Left ventricle myocardium inferior (tissue), 1 donor: Measurements from ENCODE around the gene RPS6KA2. TPM values are rescaled to one million over a fixed set of nuclear protein-coding genes. Genes with fewer than 3 reads are reported as not detected.

Source experiments
- DNase-seq: peaks from one replicate; pipeline ENCODE4 v3.0.0-alpha.2; 2020
- H3K27ac ChIP-seq: fragments of 200-600 bp; replicated peaks from 2 replicates; pipeline ENCODE4 v1.8.0; 2021
- H3K27me3 ChIP-seq: fragments of 200-600 bp; 2 replicates; pipeline ENCODE4 v1.8.0; 2021; ENCODE audit warnings: low read depth
- H3K36me3 ChIP-seq: fragments of 200-600 bp; 2 replicates; pipeline ENCODE4 v1.8.0; 2021
- H3K4me1 ChIP-seq: fragments of 200-600 bp; 2 replicates; pipeline ENCODE4 v1.8.0; 2021
- H3K4me3 ChIP-seq: fragments of 200-600 bp; 2 replicates; pipeline ENCODE4 v1.8.0; 2021; ENCODE audit warnings: mild to moderate bottlenecking, moderate library complexity
- H3K9me3 ChIP-seq: fragments of 200-600 bp; replicated peaks from 2 replicates; pipeline ENCODE4 v1.8.0; 2021
- CTCF ChIP-seq: fragments of 200-600 bp; IDR thresholded peaks from 2 replicates; pipeline ENCODE4 v1.8.0; 2021; ENCODE audit warnings: antibody characterized with exemption, mild to moderate bottlenecking, borderline replicate concordance
- intact Hi-C: fragments of 100-400 bp; cut with micrococcal nuclease; formaldehyde crosslinking; loops from one replicate; pipeline ENCODE4 v1.11.0; 2022
- total RNA-seq: library from RNA; stranded (reverse); fragmentation: NEBNext Ultra II Directional; extraction: Animal tissue kit (Norgen Biotek cat#: 25700); gene quantifications from one replicate; pipeline ENCODE4 v1.2.1, GENCODE V29; 2021
- donor health status: DM: no; HTN: yes; CAD: no; lungs with severe emphysema.

The RPS6KA2 gene
- total RNA-seq, 1 donor from 2014 or later = 77.2 TPM

GRCh38 chr6:166412156-166412910 is 214.7 kb downstream of the RPS6KA2 start:
- no peak for TF ChIP-seq CTCF
- H3K27ac ChIP-seq = no peak overlapping the region
- no peak overlapping the region for H3K4me3 ChIP-seq
- no peaks in the 10 kb centered on the region for H3K27me3 ChIP-seq
- peaks cover 63% of the 10 kb centered on the region for H3K36me3 ChIP-seq
- intact Hi-C loops = no loop called here
- H3K9me3 ChIP-seq = no peaks in the 10 kb centered on the region
- H3K4me1 ChIP-seq = no peaks in the 10 kb centered on the region
- no peak for DNase-seq

GRCh38 chr6:166411721-166412151 is 215.3 kb downstream of the RPS6KA2 start:
- Histone ChIP-seq H3K4me1 (no peaks in the 10 kb centered on the region), H3K27ac (no peak overlapping the region), H3K4me3 (no peak overlapping the region), H3K27me3 (no peaks in the 10 kb centered on the region), H3K36me3 (peaks cover 57% of the 10 kb centered on the region), H3K9me3 (no peaks in the 10 kb centered on the region)
- DNase-seq = no peak
- TF ChIP-seq CTCF = no peak
- intact Hi-C loops = no loop called here

- peaks cover 54% of the 10 kb centered on the region for H3K36me3 ChIP-seq
- no peak overlapping the region for H3K4me3 ChIP-seq
- no peak overlapping the region for H3K27ac ChIP-seq
- no peaks in the 10 kb centered on the region for H3K9me3 ChIP-seq
- H3K27me3 ChIP-seq = no peaks in the 10 kb centered on the region
- DNase-seq = no peak
- no peaks in the 10 kb centered on the region for H3K4me1 ChIP-seq
- intact Hi-C loops = no loop called here
- TF ChIP-seq CTCF = no peak
Observed at GRCh38 chr6:166411271-166411670, 215.8 kb downstream of the RPS6KA2 start.

- Histone ChIP-seq H3K36me3 (peaks cover 47% of the 10 kb centered on the region), H3K4me3 (no peak overlapping the region), H3K4me1 (no peaks in the 10 kb centered on the region), H3K27me3 (no peaks in the 10 kb centered on the region), H3K9me3 (no peaks in the 10 kb centered on the region), H3K27ac (no peak overlapping the region)
- TF ChIP-seq CTCF = no peak
- DNase-seq = no peak
- intact Hi-C loops = no loop called here
Observed at GRCh38 chr6:166410426-166410935, 216.6 kb downstream of the RPS6KA2 start.

- TF ChIP-seq CTCF = no peak
- Histone ChIP-seq H3K4me3 (no peak overlapping the region), H3K27me3 (no peaks in the 10 kb centered on the region), H3K4me1 (no peaks in the 10 kb centered on the region), H3K27ac (no peak overlapping the region), H3K36me3 (peaks cover 35% of the 10 kb centered on the region), H3K9me3 (no peaks in the 10 kb centered on the region)
- intact Hi-C loops = loop anchor here (10.0 kb wide), 1 partner anchor 94 kb away; no protein-coding TSS in a partner anchor
- DNase-seq = no peak
Observed at GRCh38 chr6:166408936-166409755, 217.9 kb downstream of the RPS6KA2 start.
